GM13976 (cell line): ENCODE measurements around the gene C10orf62.

Experiments
- DNase-seq: peaks from one replicate; pipeline ENCODE4 v3.0.0; 2012; ENCODE audit warnings: low spot score
- in situ Hi-C: fragments of 300-500 bp; cut with MboI; formaldehyde crosslinking; loops from one replicate; pipeline ENCODE4 v1.12.0; 2022; ENCODE audit warnings: low sequenced_read_pairs, mixed read lengths, inconsistent platforms; ENCODE audit not compliant: unreplicated experiment
- TF ChIP-seq, protein P1 (sequence below): IDR thresholded peaks from 2 replicates; pipeline ENCODE4 v1.5.1; 2012; ENCODE audit warnings: borderline replicate concordance, mild to moderate bottlenecking; ENCODE audit not compliant: insufficient read depth; ENCODE audit errors: extremely low read depth, missing control alignments, control extremely low read depth

Gene C10orf62

DNA sequence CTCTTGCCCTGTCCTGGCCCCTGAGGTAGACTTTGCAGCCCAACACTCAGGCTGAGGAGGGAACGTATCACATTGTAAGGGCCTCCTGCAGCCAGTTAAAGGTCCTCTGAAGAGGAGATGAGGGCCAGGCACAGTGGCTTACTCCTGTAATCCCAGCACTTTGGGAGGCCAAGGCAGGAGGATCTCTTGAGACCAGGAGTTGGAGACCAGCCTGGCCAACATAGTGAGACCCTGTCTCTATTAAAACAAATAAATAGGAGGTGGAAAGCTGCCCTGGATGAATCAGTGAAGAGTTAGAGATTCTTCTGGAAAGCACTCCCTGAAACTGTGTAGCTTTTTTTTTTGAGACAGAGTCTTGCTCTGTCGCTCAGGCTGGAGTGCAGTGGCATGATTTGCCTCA is 2.3 kb upstream of the C10orf62 start:
- TF ChIP-seq, protein P1, sequence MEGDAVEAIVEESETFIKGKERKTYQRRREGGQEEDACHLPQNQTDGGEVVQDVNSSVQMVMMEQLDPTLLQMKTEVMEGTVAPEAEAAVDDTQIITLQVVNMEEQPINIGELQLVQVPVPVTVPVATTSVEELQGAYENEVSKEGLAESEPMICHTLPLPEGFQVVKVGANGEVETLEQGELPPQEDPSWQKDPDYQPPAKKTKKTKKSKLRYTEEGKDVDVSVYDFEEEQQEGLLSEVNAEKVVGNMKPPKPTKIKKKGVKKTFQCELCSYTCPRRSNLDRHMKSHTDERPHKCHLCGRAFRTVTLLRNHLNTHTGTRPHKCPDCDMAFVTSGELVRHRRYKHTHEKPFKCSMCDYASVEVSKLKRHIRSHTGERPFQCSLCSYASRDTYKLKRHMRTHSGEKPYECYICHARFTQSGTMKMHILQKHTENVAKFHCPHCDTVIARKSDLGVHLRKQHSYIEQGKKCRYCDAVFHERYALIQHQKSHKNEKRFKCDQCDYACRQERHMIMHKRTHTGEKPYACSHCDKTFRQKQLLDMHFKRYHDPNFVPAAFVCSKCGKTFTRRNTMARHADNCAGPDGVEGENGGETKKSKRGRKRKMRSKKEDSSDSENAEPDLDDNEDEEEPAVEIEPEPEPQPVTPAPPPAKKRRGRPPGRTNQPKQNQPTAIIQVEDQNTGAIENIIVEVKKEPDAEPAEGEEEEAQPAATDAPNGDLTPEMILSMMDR: no peak
- DNase-seq: no peak
- in situ Hi-C loops: no loop called here

DNA sequence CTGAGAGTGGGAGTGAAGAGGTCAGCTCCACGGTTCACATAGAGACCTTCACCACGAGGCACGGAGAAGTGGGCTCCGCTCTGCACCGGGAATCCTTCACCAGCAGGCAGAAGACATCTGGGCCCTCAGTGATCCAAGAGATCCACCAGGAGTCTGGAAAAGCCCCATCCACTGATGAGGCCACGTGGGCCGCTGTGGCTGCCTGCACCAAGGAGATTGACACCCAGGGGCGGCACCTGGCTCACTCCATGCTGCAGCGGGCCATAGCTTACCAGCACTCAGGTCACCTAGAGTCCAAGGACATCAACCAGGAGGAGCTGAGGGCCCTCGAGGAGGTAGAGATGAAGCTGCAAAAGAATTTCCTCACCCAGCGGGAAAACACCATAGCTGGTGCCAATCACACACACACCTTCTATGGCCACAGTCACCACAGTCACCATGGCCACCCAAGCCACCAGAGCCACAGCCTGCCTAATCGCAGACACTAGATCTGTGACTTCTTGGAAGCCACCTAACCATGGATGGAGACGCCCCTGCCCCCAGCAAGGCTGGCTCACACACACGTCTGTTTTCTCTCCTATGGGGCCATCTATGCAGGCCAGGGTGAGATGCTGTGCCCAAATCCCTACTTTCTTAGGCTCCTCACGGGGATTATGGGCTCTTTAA is 694 bp downstream of the C10orf62 start:
- no peak for DNase-seq
- in situ Hi-C loops: no loop called here
- TF ChIP-seq, protein P1: no peak

DNA sequence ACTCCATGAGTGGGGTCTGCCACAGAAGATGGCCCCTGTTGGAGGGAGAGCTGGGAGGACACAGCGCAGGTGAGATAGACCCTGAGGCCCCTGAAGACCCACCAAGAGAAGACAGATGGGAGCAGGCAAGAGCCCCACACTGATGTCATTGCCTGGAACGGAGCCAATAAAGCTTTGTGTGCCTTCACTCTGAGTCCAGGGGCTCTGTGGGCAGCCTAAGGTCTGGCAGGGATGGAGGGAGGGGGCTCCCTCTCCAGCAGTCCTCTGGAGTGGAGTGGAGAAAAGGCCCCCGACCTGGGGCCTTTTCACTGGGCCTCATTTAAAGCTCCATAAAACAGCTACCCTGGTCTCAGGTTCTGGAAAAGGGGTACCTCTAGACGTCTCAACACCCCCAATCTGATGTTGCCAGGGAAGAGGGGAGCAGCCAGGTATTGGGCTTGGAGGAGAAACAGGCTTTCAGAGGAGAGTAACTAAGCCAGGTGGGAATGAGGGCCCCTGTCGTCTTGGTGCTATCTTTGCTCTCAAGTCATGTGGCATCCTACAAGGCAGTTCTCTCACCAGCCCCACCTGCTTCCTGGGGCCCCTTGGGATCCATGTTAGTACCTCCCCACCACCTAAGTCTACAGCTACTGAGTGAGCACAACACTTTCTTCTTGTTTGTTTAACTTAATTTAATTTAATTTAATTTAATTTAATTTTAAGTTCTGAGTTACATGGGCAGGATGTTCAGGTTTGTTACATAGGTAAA is 1.4 kb downstream of the C10orf62 start:
- no peak for DNase-seq
- in situ Hi-C loops: no loop called here

DNA sequence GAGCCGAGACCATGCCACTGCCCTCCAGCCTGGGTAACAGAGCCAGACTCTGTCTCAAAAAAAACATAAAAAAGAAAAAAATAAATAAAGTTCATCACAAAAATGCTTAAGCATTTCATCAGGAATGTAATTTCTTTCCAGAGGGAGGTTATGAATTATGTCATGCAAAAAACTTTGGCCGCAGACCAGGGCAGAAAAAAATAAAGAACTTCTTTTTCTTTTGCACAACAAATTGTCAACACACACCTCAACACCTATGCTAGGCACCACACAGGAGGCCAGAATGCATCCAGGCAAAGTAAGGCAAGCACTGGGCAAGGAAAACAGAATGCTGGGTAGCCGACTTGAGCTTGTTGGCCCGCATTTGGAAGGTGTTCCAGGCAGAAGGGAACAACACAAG is 3.9 kb downstream of the C10orf62 start:
- TF ChIP-seq, protein P1: no peak
- no peak for DNase-seq
- in situ Hi-C loops: no loop called here

More for the DNA sequence above, 1.4 kb downstream of the C10orf62 start:
- TF ChIP-seq, protein P1: no peak

DNA sequence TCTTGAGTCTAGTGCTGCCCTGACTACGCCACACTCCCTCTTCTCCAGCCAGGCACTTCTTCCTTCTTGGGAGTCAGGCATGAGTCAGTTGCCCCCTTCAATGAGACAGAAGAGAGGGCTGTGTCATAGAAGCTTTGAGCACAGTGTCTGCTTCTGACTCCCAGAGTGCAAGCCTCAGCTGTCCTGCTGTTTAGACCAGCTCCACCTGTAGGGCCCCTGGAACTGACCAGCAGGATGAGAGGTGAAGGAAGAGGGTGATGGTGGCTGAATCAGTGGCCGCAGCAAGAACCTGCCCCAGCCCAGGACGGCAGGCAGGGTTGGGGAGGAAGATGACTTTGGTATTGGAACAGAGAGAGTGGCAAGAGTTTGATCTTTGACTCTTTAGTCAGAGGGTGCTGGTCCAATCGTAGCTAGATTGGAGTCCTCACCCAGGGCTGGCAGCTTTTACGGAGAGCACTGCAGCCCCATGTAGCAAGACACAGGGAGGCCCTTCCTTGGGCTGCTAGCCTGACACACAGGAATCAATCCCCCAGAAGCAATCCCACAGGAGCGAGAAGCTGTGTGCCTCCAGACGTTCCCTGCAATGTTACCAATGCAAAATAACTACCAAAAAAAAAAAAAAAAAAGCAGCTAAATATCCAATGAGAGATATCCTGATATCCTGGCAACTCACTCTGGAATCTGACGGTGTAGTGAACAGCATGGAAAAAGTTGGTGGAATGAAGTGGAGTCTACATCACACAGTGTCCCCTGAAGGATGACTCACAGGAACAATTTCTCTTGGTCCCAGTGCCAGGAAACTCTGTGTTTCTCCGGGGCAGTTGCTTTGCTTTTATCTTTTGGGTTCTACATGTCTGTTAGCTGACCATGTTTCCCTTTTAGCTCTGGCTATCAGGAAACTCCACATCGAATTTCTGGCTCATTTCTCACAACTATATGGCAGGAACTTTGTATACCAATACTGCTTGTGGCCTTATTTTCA is 6.9 kb downstream of the C10orf62 start:
- no peak for DNase-seq
- TF ChIP-seq, protein P1: no peak
- in situ Hi-C loops: no loop called here

DNA sequence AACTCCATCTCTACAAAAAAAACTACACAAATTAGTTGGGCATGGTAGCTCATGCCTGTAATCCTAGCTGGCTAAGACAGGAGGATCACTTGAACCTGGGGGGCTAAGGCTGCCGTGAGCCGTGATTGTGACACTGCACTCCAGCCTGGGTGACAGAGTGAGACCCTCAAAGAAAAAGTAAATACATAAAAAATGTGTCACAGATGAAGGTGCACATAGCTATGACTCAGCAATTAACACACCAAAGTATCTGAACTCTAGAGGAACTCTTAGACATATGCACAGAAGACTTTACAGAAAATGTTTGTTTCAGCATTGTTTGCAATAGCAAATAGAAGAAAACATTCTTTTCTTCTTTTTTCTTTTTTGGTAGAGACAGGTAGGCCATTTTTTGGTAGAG is 8.3 kb downstream of the C10orf62 start:
- TF ChIP-seq, protein P1: no peak
- no peak for DNase-seq
- in situ Hi-C loops: no loop called here
